KOPT-K1 (cell line): ENCODE results near the gene FBXL14.

Experiments
- H3K27ac ChIP-seq: fragments of 200-600 bp; sonication (generic); 2 replicates; pipeline ENCODE4 v1.5.1; 2016; ENCODE audit warnings: antibody characterized with exemption, mild to moderate bottlenecking, low read depth, low read length; ENCODE audit not compliant: poor library complexity, severe bottlenecking
- H3K36me3 ChIP-seq: fragments of 200-600 bp; sonication (generic); 2 replicates; pipeline ENCODE4 v1.5.1; 2017; ENCODE audit warnings: antibody characterized with exemption, mild to moderate bottlenecking, low read length, moderate library complexity; ENCODE audit not compliant: insufficient read depth
- H3K9me3 ChIP-seq: fragments of 200-600 bp; sonication (generic); 2 replicates; pipeline ENCODE4 v1.5.1; 2017; ENCODE audit warnings: antibody characterized with exemption, low read length, mild to moderate bottlenecking; ENCODE audit not compliant: insufficient read depth, poor library complexity, severe bottlenecking

Gene FBXL14

DNA sequence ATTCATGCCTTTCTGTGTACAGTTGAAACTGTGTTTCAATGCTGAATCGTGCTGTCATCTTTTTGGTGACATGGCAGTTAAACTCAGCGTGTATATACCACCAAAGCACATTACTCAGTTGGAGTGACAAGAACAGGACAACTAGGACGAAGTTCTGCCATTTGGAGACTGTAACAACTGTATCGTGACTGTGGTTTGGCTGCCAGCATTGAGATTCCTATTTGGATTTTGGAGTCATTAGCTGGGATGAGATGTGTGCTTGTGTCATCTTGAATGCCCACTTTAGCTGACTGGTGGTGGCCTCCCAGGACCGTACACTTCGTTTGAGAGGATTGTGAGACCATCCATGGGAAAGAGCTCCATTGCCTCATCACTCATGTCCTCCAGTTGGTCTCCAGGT lies 42.9 kb downstream of the FBXL14 start:
- Histone ChIP-seq H3K27ac (no peak overlapping the region), H3K9me3 (no peaks in the 10 kb centered on the region), H3K36me3 (no peaks in the 10 kb centered on the region)

DNA sequence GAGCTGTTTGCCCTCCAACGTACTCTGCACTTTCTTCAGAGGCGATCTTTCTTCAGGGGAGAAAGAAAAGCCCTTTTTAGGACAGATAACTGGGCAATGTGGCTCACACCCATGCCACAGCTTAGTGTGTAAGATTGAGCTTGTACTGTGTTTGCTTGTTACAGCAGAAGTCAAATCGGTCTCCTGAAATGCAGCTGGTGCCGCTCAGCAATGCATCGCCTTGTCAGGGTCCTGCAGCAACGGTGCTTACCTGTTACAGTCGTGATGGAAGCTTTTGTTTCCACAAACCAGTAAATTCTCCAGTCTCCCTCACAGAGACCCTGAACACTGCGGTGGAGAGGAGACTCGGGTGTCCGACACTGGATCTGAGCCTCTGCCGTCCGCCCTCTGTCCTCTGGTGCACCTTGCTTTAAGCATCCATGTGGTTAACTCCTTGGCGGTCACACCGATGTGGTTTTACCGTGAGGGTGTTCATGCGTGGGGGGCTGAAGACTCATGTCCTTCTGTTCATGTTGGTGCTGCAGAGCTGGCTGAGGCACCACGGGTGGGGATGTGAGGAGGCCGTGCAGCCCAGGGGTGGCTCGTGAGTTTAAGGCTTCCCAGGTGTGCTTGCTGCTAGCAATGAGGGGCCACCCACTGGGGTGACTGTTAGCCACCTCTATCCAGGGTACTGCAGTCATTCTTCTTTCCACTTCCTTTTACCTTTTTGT lies 47.3 kb downstream of the FBXL14 start:
- no peaks in the 10 kb centered on the region for H3K36me3 ChIP-seq
- no peaks in the 10 kb centered on the region for H3K9me3 ChIP-seq
- H3K27ac ChIP-seq = no peak overlapping the region

DNA sequence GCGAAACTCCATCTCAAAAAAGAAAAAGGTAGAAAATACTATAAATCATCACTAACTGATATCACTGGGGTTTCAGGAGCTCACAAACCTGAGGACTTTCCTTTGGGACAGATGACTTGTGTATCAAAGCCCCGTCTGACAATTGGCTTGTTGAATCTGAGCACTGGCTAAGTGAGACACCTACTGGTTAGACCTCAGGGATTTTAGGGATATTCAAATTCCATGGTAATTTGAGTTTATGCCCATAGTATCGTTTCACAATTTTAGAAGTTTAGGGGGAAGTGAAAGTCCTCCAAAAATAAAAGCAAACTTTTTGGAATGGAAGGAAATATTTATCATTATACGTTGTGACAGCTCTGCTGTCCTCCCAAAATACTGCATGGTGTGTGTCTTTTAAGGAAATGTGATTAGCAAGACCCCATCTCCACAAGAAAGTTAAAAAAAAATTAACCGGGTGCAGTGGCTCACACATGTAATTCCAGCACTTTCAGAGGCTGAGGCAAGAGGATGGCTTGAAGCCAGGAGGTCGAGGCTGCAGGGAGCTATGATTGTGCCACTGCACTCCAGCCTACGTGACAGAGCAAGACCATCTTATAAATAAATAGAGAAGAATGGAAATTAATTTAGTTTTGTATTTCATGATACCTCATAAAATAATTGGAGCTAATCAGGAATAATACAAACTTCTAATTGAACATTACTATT lies 49.2 kb downstream of the FBXL14 start:
- no peaks in the 10 kb centered on the region for H3K9me3 ChIP-seq
- H3K27ac ChIP-seq = no peak overlapping the region
- no peaks in the 10 kb centered on the region for H3K36me3 ChIP-seq

DNA sequence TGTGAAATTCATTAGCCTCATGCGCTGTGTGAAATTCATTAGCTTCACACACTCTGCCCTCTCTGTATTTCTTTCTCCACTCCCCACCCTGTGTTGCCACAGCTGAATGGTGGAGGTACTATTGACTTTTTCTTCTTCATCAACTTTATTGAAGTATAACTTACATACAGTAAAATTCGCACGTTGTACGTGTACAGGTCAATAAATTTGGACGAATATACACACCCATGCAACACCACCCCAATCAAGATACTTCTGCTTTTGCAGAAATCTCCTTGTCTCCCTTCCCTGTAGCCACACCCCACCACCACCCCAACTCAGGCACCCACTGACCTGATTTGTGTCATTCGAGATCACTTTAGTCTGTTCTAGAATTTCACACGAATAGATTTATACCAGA lies 51.8 kb downstream of the FBXL14 start:
- no peaks in the 10 kb centered on the region for H3K36me3 ChIP-seq
- H3K27ac ChIP-seq = no peak overlapping the region
- no peaks in the 10 kb centered on the region for H3K9me3 ChIP-seq

DNA sequence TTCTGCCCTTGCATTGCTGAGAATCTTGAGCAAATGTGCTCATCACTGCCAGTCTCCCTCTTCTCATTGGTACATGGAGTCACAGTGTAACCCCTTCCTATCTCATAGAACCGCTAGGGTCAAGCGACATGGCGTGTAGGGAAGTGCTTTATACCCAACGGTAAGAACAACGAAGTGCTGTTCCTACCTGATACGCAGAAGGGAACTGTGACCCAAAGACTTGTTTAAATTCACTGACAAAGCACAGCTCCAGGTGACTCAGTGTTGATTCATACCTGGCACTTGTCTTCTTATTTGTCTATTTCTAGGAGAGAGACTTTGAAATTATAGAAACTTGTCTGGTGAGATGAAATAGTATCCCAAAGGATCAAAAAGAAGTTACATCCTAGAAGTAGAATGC lies 53.7 kb downstream of the FBXL14 start:
- Histone ChIP-seq H3K27ac (no peak overlapping the region), H3K9me3 (no peaks in the 10 kb centered on the region), H3K36me3 (no peaks in the 10 kb centered on the region)

- no peak overlapping the region for H3K27ac ChIP-seq
- H3K9me3 ChIP-seq = no peaks in the 10 kb centered on the region
- no peaks in the 10 kb centered on the region for H3K36me3 ChIP-seq
These were observed 55.2 kb downstream of the FBXL14 start for GRCh38 chr12:1539135-1539534.

DNA sequence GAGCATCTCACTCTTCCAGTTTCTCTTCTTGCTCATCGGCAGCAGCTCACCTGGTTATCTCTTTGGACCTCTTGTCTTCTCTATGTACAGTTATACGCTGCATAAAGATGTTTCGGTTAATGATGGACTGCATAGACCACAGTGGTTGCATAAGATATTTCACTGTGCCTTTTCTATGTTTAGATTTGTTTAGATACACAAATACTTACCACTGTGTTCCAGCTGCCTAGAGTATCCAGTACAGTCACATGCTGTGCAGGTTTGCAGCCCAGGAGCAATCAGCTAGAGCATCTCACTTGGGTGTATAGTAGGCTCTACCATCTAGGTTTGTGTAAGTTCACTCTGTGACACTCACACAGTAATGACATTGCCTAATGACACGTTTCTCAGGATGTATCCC lies 57.6 kb downstream of the FBXL14 start:
- Histone ChIP-seq H3K36me3 (no peaks in the 10 kb centered on the region), H3K27ac (no peak overlapping the region), H3K9me3 (no peaks in the 10 kb centered on the region)

- H3K27ac ChIP-seq = no peak overlapping the region
- no peaks in the 10 kb centered on the region for H3K36me3 ChIP-seq
- no peaks in the 10 kb centered on the region for H3K9me3 ChIP-seq
These were observed 59.6 kb downstream of the FBXL14 start for GRCh38 chr12:1534748-1535147.

GRCh38 chr12:1533602-1534304 lies 60.6 kb downstream of the FBXL14 start:
- Histone ChIP-seq H3K27ac (no peak overlapping the region), H3K9me3 (no peaks in the 10 kb centered on the region), H3K36me3 (no peaks in the 10 kb centered on the region)

GRCh38 chr12:1533205-1533601 lies 61.2 kb downstream of the FBXL14 start:
- Histone ChIP-seq H3K36me3 (no peaks in the 10 kb centered on the region), H3K27ac (no peak overlapping the region), H3K9me3 (no peaks in the 10 kb centered on the region)

GRCh38 chr12:1532375-1533165 lies 61.8 kb downstream of the FBXL14 start:
- H3K36me3 ChIP-seq = no peaks in the 10 kb centered on the region
- no peak overlapping the region for H3K27ac ChIP-seq
- H3K9me3 ChIP-seq = no peaks in the 10 kb centered on the region

- no peaks in the 10 kb centered on the region for H3K9me3 ChIP-seq
- H3K36me3 ChIP-seq = no peaks in the 10 kb centered on the region
- H3K27ac ChIP-seq = no peak overlapping the region
These were observed 62.6 kb downstream of the FBXL14 start for GRCh38 chr12:1531654-1532374.

DNA sequence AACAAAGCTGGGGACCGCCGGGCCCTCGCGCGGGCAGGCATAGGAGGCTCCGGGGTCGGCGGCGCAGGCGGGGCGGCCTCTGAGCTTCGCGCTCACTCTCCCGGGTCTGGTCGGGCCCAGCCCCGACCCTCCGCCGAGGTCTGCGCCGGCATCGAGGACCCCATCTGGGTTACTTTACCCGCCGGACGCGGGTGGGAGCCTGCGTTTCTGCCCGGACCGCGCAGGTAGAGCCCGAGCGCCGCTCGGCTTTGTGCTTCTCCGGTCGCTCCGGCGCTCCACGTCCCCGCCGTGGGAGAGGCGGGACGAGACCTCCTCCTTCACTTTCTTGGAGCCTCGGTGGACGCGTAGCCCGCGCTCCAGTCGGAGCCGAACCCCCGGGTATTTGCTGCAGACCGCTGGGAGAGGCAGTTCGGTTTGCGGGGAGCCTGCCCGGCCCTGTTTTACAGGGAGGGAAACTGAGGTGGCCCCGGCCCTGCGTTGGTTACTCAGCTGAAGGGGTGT lies 63.2 kb downstream of the FBXL14 start:
- H3K36me3 ChIP-seq = no peaks in the 10 kb centered on the region
- H3K9me3 ChIP-seq = no peaks in the 10 kb centered on the region
- no peak overlapping the region for H3K27ac ChIP-seq

DNA sequence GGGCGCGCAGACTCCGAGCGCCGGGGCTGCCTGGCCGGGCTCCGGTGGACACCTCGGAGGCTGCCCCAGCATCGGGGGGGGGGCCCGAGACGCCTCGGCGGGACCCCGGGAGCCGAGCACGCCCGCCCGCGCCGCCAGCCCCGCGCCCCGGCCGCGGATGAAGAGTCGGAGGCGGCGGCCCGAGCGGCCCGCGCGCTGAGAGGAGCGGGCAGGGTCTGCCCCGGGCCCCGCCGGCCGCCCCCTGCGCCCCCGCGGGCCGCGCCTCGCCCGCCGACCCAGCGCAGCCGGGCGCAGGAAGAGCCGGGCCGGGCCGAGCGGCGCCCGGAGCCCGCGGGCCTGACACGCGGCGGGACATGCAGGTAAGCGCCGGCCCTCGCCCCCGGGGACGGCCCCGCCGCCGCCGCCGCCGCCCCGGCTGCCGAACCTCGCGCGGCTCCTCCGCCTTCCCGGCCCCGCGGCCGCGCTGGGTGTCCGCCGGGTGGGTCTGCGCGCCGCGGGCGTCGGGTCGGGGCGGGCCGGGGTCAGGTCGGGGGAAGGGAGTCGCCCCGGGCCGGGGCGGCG lies 63.7 kb downstream of the FBXL14 start:
- H3K36me3 ChIP-seq = no peaks in the 10 kb centered on the region
- no peaks in the 10 kb centered on the region for H3K9me3 ChIP-seq
- no peak overlapping the region for H3K27ac ChIP-seq
